HG03442 (cell line): ENCODE data around the gene SYK.
"Not testable (repeated sequence)": the region's sequence is repeated elsewhere in the genome, so short reads cannot be mapped to it uniquely, and the experiment has no call there.

Source experiments
- ATAC-seq: cut with Tn5 transposase; IDR thresholded peaks from one replicate; pipeline ENCODE4 v1.9.1; 2021; ENCODE audit warnings: mild to moderate bottlenecking, moderate library complexity; ENCODE audit not compliant: unreplicated experiment

Gene SYK

GRCh38 chr9:90801241-90801972 is at the start of gene SYK:
Gene SYK (plus strand): TSS chr9:90801819. CDS start chr9:90843899, 42,080 bp downstream.
- ATAC-seq: no peak

GRCh38 chr9:90755514-90756371 is 45.9 kb upstream of the SYK start:
- ATAC-seq: not testable (repeated sequence)

- not testable (repeated sequence) for ATAC-seq
Observed at GRCh38 chr9:90760577-90760976, 41.0 kb upstream of the SYK start.

- no peak for ATAC-seq
Observed at GRCh38 chr9:90766731-90767130, 34.9 kb upstream of the SYK start.

GRCh38 chr9:90767523-90768100 is 34.0 kb upstream of the SYK start:
- ATAC-seq: no peak

- no peak for ATAC-seq
Observed at GRCh38 chr9:90770182-90770738, 31.4 kb upstream of the SYK start.

GRCh38 chr9:90770927-90771326 is 30.7 kb upstream of the SYK start:
- no peak for ATAC-seq

- no peak for ATAC-seq
Observed at GRCh38 chr9:90772386-90772785, 29.2 kb upstream of the SYK start.

- ATAC-seq: no peak
Observed at GRCh38 chr9:90773617-90774016, 28.0 kb upstream of the SYK start.

- ATAC-seq: no peak
Observed at GRCh38 chr9:90774071-90774470, 27.5 kb upstream of the SYK start.

GRCh38 chr9:90774682-90775081 is 26.9 kb upstream of the SYK start:
- peak; percentile 83 for ATAC-seq

GRCh38 chr9:90775657-90776056 is 26.0 kb upstream of the SYK start:
- no peak for ATAC-seq

- no peak for ATAC-seq
Observed at GRCh38 chr9:90778746-90779145, 22.9 kb upstream of the SYK start.

- no peak for ATAC-seq
Observed at GRCh38 chr9:90783552-90783951, 18.1 kb upstream of the SYK start.

- no peak for ATAC-seq
Observed at GRCh38 chr9:90783964-90784363, 17.7 kb upstream of the SYK start.

GRCh38 chr9:90787771-90788460 is 13.7 kb upstream of the SYK start:
- no peak for ATAC-seq

GRCh38 chr9:90788527-90788926 is 13.1 kb upstream of the SYK start:
- not testable (repeated sequence) for ATAC-seq

- ATAC-seq: no peak
Observed at GRCh38 chr9:90789408-90789807, 12.2 kb upstream of the SYK start.

- ATAC-seq: no peak
Observed at GRCh38 chr9:90789862-90790261, 11.8 kb upstream of the SYK start.

GRCh38 chr9:90793024-90793423 is 8.6 kb upstream of the SYK start:
- ATAC-seq: not testable (repeated sequence)

- ATAC-seq: no peak
Observed at GRCh38 chr9:90793729-90794128, 7.9 kb upstream of the SYK start.
